Liver (tissue), 9 donors: ENCODE results near the gene MTX1. TPM values are rescaled to one million over a fixed set of nuclear protein-coding genes. Genes with fewer than 3 reads are reported as not detected.
"Not testable (repeated sequence)": the region's sequence is repeated elsewhere in the genome, so short reads cannot be mapped to it uniquely, and the experiment has no call there.

ENCODE experiments used
- DNase-seq: peaks from one replicate; pipeline ENCODE4 v3.0.0-alpha.2; 2017; ENCODE audit warnings: low spot score
- H3K27ac ChIP-seq, 2 donors: one replicate each; pipeline ENCODE4 v1.7.0; 2013; ENCODE audit warnings: inconsistent platforms in 2 of 2, low read length in 2 of 2, control low read depth in 1 of 2, low read depth in 1 of 2, mild to moderate bottlenecking in 1 of 2
- H3K27me3 ChIP-seq, 4 donors: one replicate each; pipeline versions ENCODE4 v1.6.1 to v1.7.0; 2013; ENCODE audit warnings: low read length in 3 of 4, inconsistent platforms in 1 of 4, mild to moderate bottlenecking in 1 of 4, moderate library complexity in 1 of 4; ENCODE audit not compliant: control insufficient read depth in 4 of 4, insufficient read depth in 4 of 4
- H3K36me3 ChIP-seq, 4 donors: one replicate each; pipeline versions ENCODE4 v1.6.1 to v1.7.0; 2013; ENCODE audit warnings: low read length in 3 of 4, mild to moderate bottlenecking in 3 of 4, low read depth in 1 of 4, moderate library complexity in 1 of 4; ENCODE audit not compliant: control insufficient read depth in 4 of 4, insufficient read depth in 3 of 4
- H3K4me1 ChIP-seq, 4 donors: one replicate each; pipeline versions ENCODE4 v1.6.1 to v1.7.0; 2013; ENCODE audit warnings: low read length in 3 of 4, mild to moderate bottlenecking in 3 of 4, moderate library complexity in 1 of 4; ENCODE audit not compliant: control insufficient read depth in 4 of 4, insufficient read depth in 4 of 4
- H3K4me3 ChIP-seq, 3 donors: one replicate each; pipeline versions ENCODE4 v1.6.1 to v1.7.0; 2013; ENCODE audit warnings: low read length in 3 of 3, control low read depth in 1 of 3, low read depth in 1 of 3, mild to moderate bottlenecking in 1 of 3
- H3K9ac ChIP-seq, 2 donors: one replicate each; pipeline ENCODE4 v1.7.0; 2013; ENCODE audit warnings: low read length in 2 of 2, mild to moderate bottlenecking in 2 of 2, moderate library complexity in 2 of 2, control low read depth in 1 of 2, low read depth in 1 of 2
- H3K9me3 ChIP-seq, 4 donors: one replicate each; pipeline versions ENCODE4 v1.6.1 to v1.7.0; 2013; ENCODE audit warnings: low read length in 3 of 4; ENCODE audit not compliant: control insufficient read depth in 4 of 4
- ATF3 ChIP-seq: IDR thresholded peaks from 2 replicates; pipeline ENCODE4 v1.6.1; 2016; ENCODE audit warnings: antibody characterized with exemption
- EGR1 ChIP-seq, 2 donors: IDR thresholded peaks; 2 replicates each; pipeline ENCODE4 v1.6.1; 2016 to 2018; ENCODE audit warnings: antibody characterized with exemption in 2 of 2, low read depth in 2 of 2
- FOXA1 ChIP-seq: IDR thresholded peaks from 2 replicates; pipeline ENCODE4 v1.6.1; 2016; ENCODE audit warnings: antibody characterized with exemption
- FOXA2 ChIP-seq: IDR thresholded peaks from 2 replicates; pipeline ENCODE4 v1.6.1; 2016; ENCODE audit warnings: antibody characterized with exemption
- GABPA ChIP-seq, 2 donors: IDR thresholded peaks in 1 of 2; conservative IDR thresholded peaks in 1 of 2; 2 replicates each; pipeline ENCODE4 v1.6.1; 2016; ENCODE audit warnings: antibody characterized with exemption in 2 of 2, mild to moderate bottlenecking in 1 of 2, moderate library complexity in 1 of 2
- JUND ChIP-seq, 2 donors: IDR thresholded peaks; 2 replicates each; pipeline ENCODE4 v1.6.1; 2016; ENCODE audit warnings: antibody characterized with exemption in 2 of 2
- MAX ChIP-seq: IDR thresholded peaks from 2 replicates; pipeline ENCODE4 v1.6.1; 2016; ENCODE audit warnings: antibody characterized with exemption
- NR2F2 ChIP-seq: IDR thresholded peaks from 2 replicates; pipeline ENCODE4 v1.6.1; 2016; ENCODE audit warnings: antibody characterized with exemption
- RAD21 ChIP-seq, 2 donors: IDR thresholded peaks; 2 replicates each; pipeline ENCODE4 v1.6.1; 2016; ENCODE audit warnings: antibody characterized with exemption in 2 of 2, mild to moderate bottlenecking in 2 of 2
- SP1 ChIP-seq: IDR thresholded peaks from 2 replicates; pipeline ENCODE4 v1.6.1; 2018; ENCODE audit warnings: antibody characterized with exemption, mild to moderate bottlenecking
- TAF1 ChIP-seq: conservative IDR thresholded peaks from 2 replicates; pipeline ENCODE4 v1.6.1; 2016; ENCODE audit warnings: antibody characterized with exemption, mild to moderate bottlenecking
- ZBTB33 ChIP-seq: IDR thresholded peaks from 2 replicates; pipeline ENCODE4 v1.6.1; 2016; ENCODE audit warnings: antibody characterized with exemption
- WGBS: extraction: QIAGEN DNeasy Blood & Tissue Kit; methylation state at CpG from one replicate; pipeline ENCODE4 v1.1.7; 2013; 5-methylcytosine and 5-hydroxymethylcytosine counted together
- polyA plus RNA-seq, 2 donors: library from polyadenylated mRNA; stranded (reverse) in 1 of 2; unstranded in 1 of 2; fragments of 200-250 nt in 1 of 2; fragments of >200 nt in 1 of 2; fragmentation: Nextera tagmentation in 1 of 2; extraction: Ambion mirVana in 1 of 2; gene quantifications; one replicate each; pipeline versions ENCODE4 v1.2.1 to v1.2.3, GENCODE V29; 2013 to 2015
- total RNA-seq, 2 donors: library from RNA; depleted of rRNA; stranded (reverse); fragments of >200 nt; gene quantifications; one replicate each; pipeline ENCODE4 v1.2.3, GENCODE V29; 2014
- TF ChIP-seq, protein P1 (sequence below): IDR thresholded peaks from 2 replicates; pipeline ENCODE4 v1.6.1; 2016; ENCODE audit warnings: antibody characterized with exemption, mild to moderate bottlenecking
- TF ChIP-seq, protein P2 (sequence below): fragments of 150-350 bp; IDR thresholded peaks from 2 replicates; pipeline ENCODE4 v1.5.1; 2017; ENCODE audit warnings: improper control_type of control experiment, low read depth, low read length; ENCODE audit not compliant: missing input control
- donor health status: healthy.
- donor health status: healthy.
- donor health status: healthy.
- donor health status: healthy.
- donor health status: healthy.

Gene MTX1
- total and polyA plus RNA-seq, 4 donors, result 19.6 to 38.4 (median 28.5) TPM

DNA sequence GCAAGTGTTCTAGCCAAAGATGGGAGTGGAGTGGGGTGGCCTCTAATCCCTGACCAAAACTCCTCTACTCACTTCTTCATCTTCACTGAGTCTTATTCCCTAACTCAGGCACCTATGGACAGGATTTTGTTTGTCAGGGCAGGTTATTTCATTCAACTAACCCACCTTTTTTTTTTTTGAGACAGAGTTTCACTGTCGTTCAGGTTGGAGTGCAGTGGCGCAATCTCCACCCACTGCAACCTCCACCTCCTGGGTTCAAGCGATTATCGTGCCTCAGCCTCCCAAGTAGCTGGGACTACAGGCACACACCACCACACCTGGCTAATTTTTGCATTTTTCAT lies 40.4 kb upstream of the MTX1 start:
- H3K4me3 ChIP-seq, DNase-seq, H3K27ac ChIP-seq, H3K9me3 ChIP-seq, H3K9ac ChIP-seq, H3K27me3 ChIP-seq: not testable (repeated sequence)
- WGBS, result 27% methylated on average over 4 of the region's 4 CpGs
- Histone ChIP-seq H3K4me1 (peaks cover 0 to 19% (median 15%) of the 10 kb centered on the region in 4 donors), H3K36me3 (peaks cover 0 to 11% (median 5%) of the 10 kb centered on the region in 4 donors)

GRCh38 chr1:155168456-155169210 lies 39.9 kb upstream of the MTX1 start:
- H3K4me3 ChIP-seq, result no peak overlapping the region
- H3K9me3 ChIP-seq, result no peaks in the 10 kb centered on the region
- H3K4me1 ChIP-seq, result peaks cover 0 to 21% (median 15%) of the 10 kb centered on the region in 4 donors
- peaks cover 0 to 11% (median 5%) of the 10 kb centered on the region in 4 donors for H3K36me3 ChIP-seq
- no peaks in the 10 kb centered on the region for H3K27me3 ChIP-seq
- no peak for DNase-seq
- no peak overlapping the region for H3K9ac ChIP-seq
- H3K27ac ChIP-seq, result no peak overlapping the region
- WGBS, result 87% methylated on average over 10 of the region's 10 CpGs
- TF ChIP-seq NR2F2, result no peak
- TF ChIP-seq, protein P1, sequence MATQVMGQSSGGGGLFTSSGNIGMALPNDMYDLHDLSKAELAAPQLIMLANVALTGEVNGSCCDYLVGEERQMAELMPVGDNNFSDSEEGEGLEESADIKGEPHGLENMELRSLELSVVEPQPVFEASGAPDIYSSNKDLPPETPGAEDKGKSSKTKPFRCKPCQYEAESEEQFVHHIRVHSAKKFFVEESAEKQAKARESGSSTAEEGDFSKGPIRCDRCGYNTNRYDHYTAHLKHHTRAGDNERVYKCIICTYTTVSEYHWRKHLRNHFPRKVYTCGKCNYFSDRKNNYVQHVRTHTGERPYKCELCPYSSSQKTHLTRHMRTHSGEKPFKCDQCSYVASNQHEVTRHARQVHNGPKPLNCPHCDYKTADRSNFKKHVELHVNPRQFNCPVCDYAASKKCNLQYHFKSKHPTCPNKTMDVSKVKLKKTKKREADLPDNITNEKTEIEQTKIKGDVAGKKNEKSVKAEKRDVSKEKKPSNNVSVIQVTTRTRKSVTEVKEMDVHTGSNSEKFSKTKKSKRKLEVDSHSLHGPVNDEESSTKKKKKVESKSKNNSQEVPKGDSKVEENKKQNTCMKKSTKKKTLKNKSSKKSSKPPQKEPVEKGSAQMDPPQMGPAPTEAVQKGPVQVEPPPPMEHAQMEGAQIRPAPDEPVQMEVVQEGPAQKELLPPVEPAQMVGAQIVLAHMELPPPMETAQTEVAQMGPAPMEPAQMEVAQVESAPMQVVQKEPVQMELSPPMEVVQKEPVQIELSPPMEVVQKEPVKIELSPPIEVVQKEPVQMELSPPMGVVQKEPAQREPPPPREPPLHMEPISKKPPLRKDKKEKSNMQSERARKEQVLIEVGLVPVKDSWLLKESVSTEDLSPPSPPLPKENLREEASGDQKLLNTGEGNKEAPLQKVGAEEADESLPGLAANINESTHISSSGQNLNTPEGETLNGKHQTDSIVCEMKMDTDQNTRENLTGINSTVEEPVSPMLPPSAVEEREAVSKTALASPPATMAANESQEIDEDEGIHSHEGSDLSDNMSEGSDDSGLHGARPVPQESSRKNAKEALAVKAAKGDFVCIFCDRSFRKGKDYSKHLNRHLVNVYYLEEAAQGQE, result no peak
- TF ChIP-seq, protein P2, sequence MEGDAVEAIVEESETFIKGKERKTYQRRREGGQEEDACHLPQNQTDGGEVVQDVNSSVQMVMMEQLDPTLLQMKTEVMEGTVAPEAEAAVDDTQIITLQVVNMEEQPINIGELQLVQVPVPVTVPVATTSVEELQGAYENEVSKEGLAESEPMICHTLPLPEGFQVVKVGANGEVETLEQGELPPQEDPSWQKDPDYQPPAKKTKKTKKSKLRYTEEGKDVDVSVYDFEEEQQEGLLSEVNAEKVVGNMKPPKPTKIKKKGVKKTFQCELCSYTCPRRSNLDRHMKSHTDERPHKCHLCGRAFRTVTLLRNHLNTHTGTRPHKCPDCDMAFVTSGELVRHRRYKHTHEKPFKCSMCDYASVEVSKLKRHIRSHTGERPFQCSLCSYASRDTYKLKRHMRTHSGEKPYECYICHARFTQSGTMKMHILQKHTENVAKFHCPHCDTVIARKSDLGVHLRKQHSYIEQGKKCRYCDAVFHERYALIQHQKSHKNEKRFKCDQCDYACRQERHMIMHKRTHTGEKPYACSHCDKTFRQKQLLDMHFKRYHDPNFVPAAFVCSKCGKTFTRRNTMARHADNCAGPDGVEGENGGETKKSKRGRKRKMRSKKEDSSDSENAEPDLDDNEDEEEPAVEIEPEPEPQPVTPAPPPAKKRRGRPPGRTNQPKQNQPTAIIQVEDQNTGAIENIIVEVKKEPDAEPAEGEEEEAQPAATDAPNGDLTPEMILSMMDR, result no peak
- TF ChIP-seq TAF1, result no peak

DNA sequence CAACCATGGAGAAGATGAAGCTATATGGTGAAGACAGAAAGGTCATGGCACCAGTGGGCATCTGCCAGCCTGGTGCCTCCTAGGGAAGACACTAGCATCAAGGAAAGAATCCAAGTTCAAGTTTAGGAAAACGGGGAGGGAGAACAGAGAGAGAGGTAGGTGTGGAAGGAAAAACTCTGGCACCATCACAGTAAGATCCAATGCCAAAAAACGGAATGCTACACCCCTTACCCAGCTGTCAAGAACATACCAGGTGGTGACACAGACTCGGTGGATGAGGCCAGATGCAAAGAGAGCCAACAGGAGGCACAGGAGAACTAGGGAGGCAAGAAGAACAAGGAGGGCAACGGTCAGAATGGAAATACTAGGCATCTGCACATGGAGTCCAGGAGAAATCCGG lies 39.0 kb upstream of the MTX1 start:
- Histone ChIP-seq H3K9ac (no peak overlapping the region), H3K9me3 (no peaks in the 10 kb centered on the region), H3K4me3 (no peak overlapping the region), H3K4me1 (peaks cover 0 to 21% (median 15%) of the 10 kb centered on the region in 4 donors), H3K27me3 (peaks cover 0 to 3% (median 0%) of the 10 kb centered on the region in 4 donors), H3K36me3 (peaks cover 0 to 11% (median 5%) of the 10 kb centered on the region in 4 donors), H3K27ac (no peak overlapping the region)
- whole genome bisulfite sequencing, result 76% methylated on average over 5 of the region's 5 CpGs
- DNase-seq, result no peak
- TF ChIP-seq TAF1 (no peak), GABPA (IDR thresholded peaks at IDR 0.05 in 1 of 2, conservative IDR thresholded peaks at IDR 0.05 in 1 of 2) (no peak), FOXA1 (no peak), SP1 (no peak), ZBTB33 (no peak), NR2F2 (no peak), ATF3 (no peak), JUND (IDR thresholded peaks at IDR 0.05) (no peak), MAX (no peak), FOXA2 (no peak), RAD21 (IDR thresholded peaks at IDR 0.05) (no peak), EGR1 (IDR thresholded peaks at IDR 0.05; ENCODE audit: low read depth in 2 of 2) (no peak)
- TF ChIP-seq, protein P1, result no peak
